Keratinocyte (primary cell): Measurements from ENCODE around the gene BORCS8. TPM values are rescaled to one million over a fixed set of nuclear protein-coding genes. Genes with fewer than 3 reads are reported as not detected.

Experiments
- DNase-seq: peaks from one replicate; pipeline ENCODE4 v3.0.0-alpha.2; 2011; ENCODE audit warnings: low read depth, missing footprints, low spot score
- FAIRE-seq: peaks from 2 replicates; lab custom pipeline; 2011; peaks lifted over from hg19 to GRCh38; lab: Jason Lieb, UNC
- H2AFZ ChIP-seq: 2 replicates; pipeline ENCODE4 v1.6.0; 2012; ENCODE audit warnings: low read length, control low read depth, inconsistent platforms; ENCODE audit not compliant: control insufficient read depth
- H3K27ac ChIP-seq: 2 replicates; pipeline ENCODE4 v1.5.1; 2011; ENCODE audit warnings: low read length; ENCODE audit not compliant: control insufficient read depth, insufficient read depth
- H3K27me3 ChIP-seq: 3 replicates; pipeline ENCODE4 v1.6.0; 2011; ENCODE audit warnings: low read length; ENCODE audit not compliant: control insufficient read depth, insufficient read depth; ENCODE audit errors: extremely low read depth
- H3K36me3 ChIP-seq, 2 experiments: 2 replicates in 1 of 2; 3 replicates in 1 of 2; pipeline ENCODE4 v1.5.1; 2011; ENCODE audit warnings: low read length in 2 of 2, mild to moderate bottlenecking in 1 of 2; ENCODE audit not compliant: control insufficient read depth in 2 of 2, insufficient read depth in 2 of 2; ENCODE audit errors: extremely low read depth in 1 of 2
- H3K4me1 ChIP-seq: 3 replicates; pipeline ENCODE4 v1.5.1; 2011; ENCODE audit warnings: low read length; ENCODE audit not compliant: control insufficient read depth, insufficient read depth; ENCODE audit errors: extremely low read depth
- H3K4me2 ChIP-seq: 3 replicates; pipeline ENCODE4 v1.6.0; 2011; ENCODE audit warnings: low read depth, low read length; ENCODE audit not compliant: control insufficient read depth, insufficient read depth; ENCODE audit errors: extremely low read depth
- H3K4me3 ChIP-seq, 3 experiments: fragments of 200-600 bp in 1 of 3; sonication (generic) in 1 of 3; 2 replicates in 2 of 3; 3 replicates in 1 of 3; pipeline ENCODE4 v1.5.1; 2011 to 2016; ENCODE audit warnings: low read length in 3 of 3, mild to moderate bottlenecking in 3 of 3, control low read depth in 2 of 3, inconsistent platforms in 1 of 3, low read depth in 1 of 3, mixed read lengths in 1 of 3, mixed run types in 1 of 3, moderate library complexity in 1 of 3; ENCODE audit not compliant: control insufficient read depth in 2 of 3, insufficient read depth in 2 of 3; ENCODE audit errors: extremely low read depth in 1 of 3
- H3K79me2 ChIP-seq: 2 replicates; pipeline ENCODE4 v1.6.0; 2012; ENCODE audit warnings: low read length; ENCODE audit not compliant: control insufficient read depth, insufficient read depth
- H3K9ac ChIP-seq: 3 replicates; pipeline ENCODE4 v1.6.0; 2011; ENCODE audit warnings: low read length; ENCODE audit not compliant: control insufficient read depth, insufficient read depth; ENCODE audit errors: extremely low read depth
- H3K9me1 ChIP-seq: 3 replicates; pipeline ENCODE4 v1.6.0; 2011; ENCODE audit warnings: low read length; ENCODE audit not compliant: control insufficient read depth, insufficient read depth; ENCODE audit errors: extremely low read depth
- H3K9me3 ChIP-seq: 2 replicates; pipeline ENCODE4 v1.5.1; 2012; ENCODE audit warnings: low read depth, low read length; ENCODE audit not compliant: control insufficient read depth
- H4K20me1 ChIP-seq: 3 replicates; pipeline ENCODE4 v1.6.0; 2011; ENCODE audit warnings: low read length; ENCODE audit not compliant: control insufficient read depth, insufficient read depth; ENCODE audit errors: extremely low read depth
- EZH2 ChIP-seq: IDR thresholded peaks from one replicate; pipeline ENCODE4 v1.6.1; 2012; ENCODE audit warnings: inconsistent platforms, mild to moderate bottlenecking, low read length, moderate library complexity
- dilution Hi-C: fragments of 300-500 bp; cut with MboI; formaldehyde crosslinking; loops from one replicate; pipeline ENCODE4 v1.7.0; 2020; ENCODE audit warnings: low sequenced_read_pairs; ENCODE audit not compliant: extremely low pct_ligation_motif_present
- polyA plus RNA-seq, 5 experiments: library from polyadenylated mRNA; depleted of rRNA in 3 of 5; stranded (reverse) in 3 of 5; stranded (forward) in 1 of 5; unstranded in 1 of 5; fragments of >200 nt; gene quantifications; 1 replicate in 1 of 5; 2 replicates in 3 of 5; 3 replicates in 1 of 5; pipeline versions ENCODE4 v1.2.1 to v1.2.3, GENCODE V29; 2011 to 2012; ENCODE audit warnings: missing spikeins in 2 of 5, low read depth in 1 of 5, low replicate concordance in 1 of 5
- TF ChIP-seq, protein P1 (sequence below), 3 experiments: IDR thresholded peaks in 1 of 3; conservative IDR thresholded peaks in 1 of 3; optimal IDR thresholded peaks in 1 of 3; 2 replicates in 2 of 3; 3 replicates in 1 of 3; pipeline versions ENCODE3 to v1.5.1; 2011; ENCODE audit warnings: low read length in 3 of 3, mild to moderate bottlenecking in 3 of 3, moderate library complexity in 2 of 3, control low read depth in 1 of 3, inconsistent platforms in 1 of 3; ENCODE audit not compliant: insufficient read depth in 2 of 3; ENCODE audit errors: extremely low read depth in 1 of 3

The BORCS8 gene
- polyA plus RNA-seq, 1 donor (not counting 4 experiments of a cell fraction or from before 2014, with no cell fraction given): 16.3 TPM

DNA sequence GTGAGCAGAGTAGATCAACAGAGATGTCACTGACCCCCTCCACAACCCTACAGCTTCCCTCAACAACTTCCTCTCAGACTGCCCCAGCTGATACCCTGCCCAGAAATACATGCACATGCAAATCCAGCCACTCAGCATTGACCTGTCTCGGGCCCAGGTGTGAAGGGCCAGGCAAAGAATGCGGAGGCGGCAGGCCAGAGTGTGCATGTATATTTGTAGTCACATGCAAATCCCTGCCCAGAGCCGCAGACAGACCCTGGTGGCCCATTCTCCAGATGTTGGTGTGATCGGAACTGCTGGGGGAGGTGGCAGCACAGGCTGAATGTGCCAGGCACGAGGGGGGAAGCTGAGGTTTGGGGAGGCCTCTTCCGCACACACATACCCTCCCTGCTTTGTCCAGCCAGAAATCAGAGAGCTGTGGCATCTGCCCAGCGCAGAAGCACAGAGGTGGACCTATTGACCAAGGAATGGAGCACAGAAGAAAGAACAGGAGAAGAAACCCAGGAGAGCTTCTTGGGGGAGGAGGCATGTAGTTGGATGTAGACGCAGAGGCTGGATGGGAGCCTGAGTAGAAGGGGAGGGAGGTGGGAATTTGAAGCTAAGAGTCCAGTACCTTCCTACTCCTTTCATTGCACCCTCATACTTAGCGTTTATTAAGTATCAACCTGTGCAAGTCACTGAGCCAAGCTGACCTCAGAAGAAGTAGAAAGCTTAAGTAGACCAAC, 36.3 kb downstream of the BORCS8 start:
- H3K9me1 ChIP-seq: no peaks in the 10 kb centered on the region
- H3K4me2 ChIP-seq: no peak overlapping the region
- H3K4me3 ChIP-seq: no peak overlapping the region
- no peak overlapping the region for H3K27ac ChIP-seq
- dilution Hi-C loops: no loop called here
- no peaks in the 10 kb centered on the region for H3K9me3 ChIP-seq
- no peaks in the 10 kb centered on the region for H3K36me3 ChIP-seq
- no peak overlapping the region for H2AFZ ChIP-seq
- H3K27me3 ChIP-seq: no peaks in the 10 kb centered on the region
- H3K4me1 ChIP-seq: no peaks in the 10 kb centered on the region
- H3K9ac ChIP-seq: no peak overlapping the region
- TF ChIP-seq, protein P1, sequence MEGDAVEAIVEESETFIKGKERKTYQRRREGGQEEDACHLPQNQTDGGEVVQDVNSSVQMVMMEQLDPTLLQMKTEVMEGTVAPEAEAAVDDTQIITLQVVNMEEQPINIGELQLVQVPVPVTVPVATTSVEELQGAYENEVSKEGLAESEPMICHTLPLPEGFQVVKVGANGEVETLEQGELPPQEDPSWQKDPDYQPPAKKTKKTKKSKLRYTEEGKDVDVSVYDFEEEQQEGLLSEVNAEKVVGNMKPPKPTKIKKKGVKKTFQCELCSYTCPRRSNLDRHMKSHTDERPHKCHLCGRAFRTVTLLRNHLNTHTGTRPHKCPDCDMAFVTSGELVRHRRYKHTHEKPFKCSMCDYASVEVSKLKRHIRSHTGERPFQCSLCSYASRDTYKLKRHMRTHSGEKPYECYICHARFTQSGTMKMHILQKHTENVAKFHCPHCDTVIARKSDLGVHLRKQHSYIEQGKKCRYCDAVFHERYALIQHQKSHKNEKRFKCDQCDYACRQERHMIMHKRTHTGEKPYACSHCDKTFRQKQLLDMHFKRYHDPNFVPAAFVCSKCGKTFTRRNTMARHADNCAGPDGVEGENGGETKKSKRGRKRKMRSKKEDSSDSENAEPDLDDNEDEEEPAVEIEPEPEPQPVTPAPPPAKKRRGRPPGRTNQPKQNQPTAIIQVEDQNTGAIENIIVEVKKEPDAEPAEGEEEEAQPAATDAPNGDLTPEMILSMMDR (optimal IDR thresholded peaks at IDR 0.05 in 1 of 3, IDR thresholded peaks at IDR 0.05 in 1 of 3, conservative IDR thresholded peaks at IDR 0.05 in 1 of 3; ENCODE audit: extremely low read depth in 1 of 3, insufficient read depth in 2 of 3, low read length in 3 of 3): no peak
- TF ChIP-seq EZH2: no peak
- DNase-seq: no peak
- H3K79me2 ChIP-seq: no peaks in the 10 kb centered on the region
- no peaks in the 10 kb centered on the region for H4K20me1 ChIP-seq
- FAIRE-seq: no peak

- Histone ChIP-seq H3K9me1 (no peaks in the 10 kb centered on the region), H3K4me3 (no peak overlapping the region), H3K4me2 (no peak overlapping the region), H2AFZ (no peak overlapping the region), H3K9me3 (no peaks in the 10 kb centered on the region), H4K20me1 (no peaks in the 10 kb centered on the region), H3K27me3 (no peaks in the 10 kb centered on the region), H3K79me2 (no peaks in the 10 kb centered on the region), H3K27ac (no peak overlapping the region), H3K36me3 (no peaks in the 10 kb centered on the region), H3K4me1 (no peaks in the 10 kb centered on the region), H3K9ac (no peak overlapping the region)
- dilution Hi-C loops: no loop called here
- no peak for FAIRE-seq
- no peak for DNase-seq
- TF ChIP-seq, protein P1 (optimal IDR thresholded peaks at IDR 0.05 in 1 of 3, IDR thresholded peaks at IDR 0.05 in 1 of 3, conservative IDR thresholded peaks at IDR 0.05 in 1 of 3; ENCODE audit: extremely low read depth in 1 of 3, insufficient read depth in 2 of 3, low read length in 3 of 3): no peak
- TF ChIP-seq EZH2: no peak
Observed at GRCh38 chr19:19154768-19155494, 37.0 kb downstream of the BORCS8 start.
